SIG-M5 treated with dmso at 0.1 percent for 504 hours (cell line): Measurements from ENCODE around the gene ABCA6.
"Not testable (repeated sequence)": the region's sequence is repeated elsewhere in the genome, so short reads cannot be mapped to it uniquely, and the experiment has no call there.

Source experiments
- DNase-seq: peaks from one replicate; lab custom pipeline; 2025; ENCODE audit not compliant: unreplicated experiment; lab: John Stamatoyannopoulos, UW

ABCA6 gene

GRCh38 chr17:69073392-69073791 is 68.3 kb downstream of the ABCA6 start:
- DNase-seq, result not testable (repeated sequence)

GRCh38 chr17:69072803-69073256 is 68.9 kb downstream of the ABCA6 start:
- DNase-seq, result not testable (repeated sequence)

GRCh38 chr17:69071233-69071586 is 70.5 kb downstream of the ABCA6 start:
- DNase-seq, result not testable (repeated sequence)

GRCh38 chr17:69070378-69071232 is 71.1 kb downstream of the ABCA6 start:
- DNase-seq, result not testable (repeated sequence)

- DNase-seq, result no peak
Observed at GRCh38 chr17:69069226-69069750, 72.4 kb downstream of the ABCA6 start.

- DNase-seq, result no peak
Observed at GRCh38 chr17:69067274-69068047, 74.2 kb downstream of the ABCA6 start.

- DNase-seq, result peak; percentile 61
Observed at GRCh38 chr17:69066482-69066881, 75.2 kb downstream of the ABCA6 start.

GRCh38 chr17:69065113-69065512 is 76.6 kb downstream of the ABCA6 start:
- no peak for DNase-seq

GRCh38 chr17:69064476-69064875 is 77.2 kb downstream of the ABCA6 start:
- peak; percentile 28 for DNase-seq

- peak; percentile 55 for DNase-seq
Observed at GRCh38 chr17:69064001-69064400, 77.7 kb downstream of the ABCA6 start.

- no peak for DNase-seq
Observed at GRCh38 chr17:69062860-69063581, 78.7 kb downstream of the ABCA6 start.

GRCh38 chr17:69061721-69062556 is 79.8 kb downstream of the ABCA6 start:
- no peak for DNase-seq

- no peak for DNase-seq
Observed at GRCh38 chr17:69060822-69061221, 80.9 kb downstream of the ABCA6 start, which contains the start of gene ABCA9. TSS of gene ABCA9 (minus strand) at chr17:69060927. CDS start at chr17:69051126, 9,801 bp downstream.

- DNase-seq, result no peak
Observed at GRCh38 chr17:69059458-69060175, 82.1 kb downstream of the ABCA6 start.

- DNase-seq, result peak; percentile 21
Observed at GRCh38 chr17:69058165-69058564, 83.5 kb downstream of the ABCA6 start.

- no peak for DNase-seq
Observed at GRCh38 chr17:69057280-69057679, 84.4 kb downstream of the ABCA6 start.

GRCh38 chr17:69056179-69056823 is 85.4 kb downstream of the ABCA6 start:
- no peak for DNase-seq

- no peak for DNase-seq
Observed at GRCh38 chr17:69055334-69055733, 86.4 kb downstream of the ABCA6 start.
